ENCODE data around the gene TYW1.
"Not testable (repeated sequence)": the region's sequence is repeated elsewhere in the genome, so short reads cannot be mapped to it uniquely, and the experiment has no call there.

DNA sequence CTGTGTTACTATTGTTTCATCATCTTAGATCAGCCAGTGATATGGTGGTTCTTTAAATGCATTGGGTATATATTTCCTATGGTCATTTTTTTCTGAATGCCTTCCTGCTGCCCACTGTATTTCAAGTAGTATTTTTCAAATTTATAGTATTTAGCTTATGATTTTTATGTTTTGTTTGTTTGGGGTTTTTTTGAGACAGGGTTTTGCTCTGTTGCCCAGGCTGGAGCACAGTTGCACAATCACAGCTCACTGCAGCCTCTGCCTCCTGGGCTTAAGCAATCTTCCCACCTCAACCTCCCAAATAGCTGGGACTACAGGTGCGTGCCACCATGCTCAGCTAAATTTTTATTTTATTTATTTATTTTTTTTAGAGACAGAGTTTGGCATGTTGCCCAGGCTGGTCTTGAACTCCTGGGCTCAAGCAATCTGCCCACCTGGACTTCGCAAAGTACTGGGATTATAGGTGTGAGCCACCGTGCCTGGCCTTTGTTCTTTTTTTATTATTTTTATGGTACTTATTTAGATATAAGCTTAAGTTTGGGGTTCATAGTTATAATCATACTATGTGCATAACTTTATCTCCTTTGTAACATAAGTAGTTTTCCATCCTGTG lies 149.1 kb downstream of the TYW1 start:
- not testable (repeated sequence) for TF ChIP-seq NFIC (IDR thresholded peaks at IDR 0.05); RAD21 (IDR thresholded peaks at IDR 0.05; ENCODE audit: low read depth); CREB1 (IDR thresholded peaks at IDR 0.05; ENCODE audit: low read depth); EP300 (IDR thresholded peaks at IDR 0.05; ENCODE audit: borderline replicate concordance); YY1 (IDR thresholded peaks at IDR 0.05; ENCODE audit: low read depth); TAF1 (IDR thresholded peaks at IDR 0.05; ENCODE audit: low read depth); EGR1 (IDR thresholded peaks at IDR 0.05)
- TF ChIP-seq, protein P1, sequence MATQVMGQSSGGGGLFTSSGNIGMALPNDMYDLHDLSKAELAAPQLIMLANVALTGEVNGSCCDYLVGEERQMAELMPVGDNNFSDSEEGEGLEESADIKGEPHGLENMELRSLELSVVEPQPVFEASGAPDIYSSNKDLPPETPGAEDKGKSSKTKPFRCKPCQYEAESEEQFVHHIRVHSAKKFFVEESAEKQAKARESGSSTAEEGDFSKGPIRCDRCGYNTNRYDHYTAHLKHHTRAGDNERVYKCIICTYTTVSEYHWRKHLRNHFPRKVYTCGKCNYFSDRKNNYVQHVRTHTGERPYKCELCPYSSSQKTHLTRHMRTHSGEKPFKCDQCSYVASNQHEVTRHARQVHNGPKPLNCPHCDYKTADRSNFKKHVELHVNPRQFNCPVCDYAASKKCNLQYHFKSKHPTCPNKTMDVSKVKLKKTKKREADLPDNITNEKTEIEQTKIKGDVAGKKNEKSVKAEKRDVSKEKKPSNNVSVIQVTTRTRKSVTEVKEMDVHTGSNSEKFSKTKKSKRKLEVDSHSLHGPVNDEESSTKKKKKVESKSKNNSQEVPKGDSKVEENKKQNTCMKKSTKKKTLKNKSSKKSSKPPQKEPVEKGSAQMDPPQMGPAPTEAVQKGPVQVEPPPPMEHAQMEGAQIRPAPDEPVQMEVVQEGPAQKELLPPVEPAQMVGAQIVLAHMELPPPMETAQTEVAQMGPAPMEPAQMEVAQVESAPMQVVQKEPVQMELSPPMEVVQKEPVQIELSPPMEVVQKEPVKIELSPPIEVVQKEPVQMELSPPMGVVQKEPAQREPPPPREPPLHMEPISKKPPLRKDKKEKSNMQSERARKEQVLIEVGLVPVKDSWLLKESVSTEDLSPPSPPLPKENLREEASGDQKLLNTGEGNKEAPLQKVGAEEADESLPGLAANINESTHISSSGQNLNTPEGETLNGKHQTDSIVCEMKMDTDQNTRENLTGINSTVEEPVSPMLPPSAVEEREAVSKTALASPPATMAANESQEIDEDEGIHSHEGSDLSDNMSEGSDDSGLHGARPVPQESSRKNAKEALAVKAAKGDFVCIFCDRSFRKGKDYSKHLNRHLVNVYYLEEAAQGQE (IDR thresholded peaks at IDR 0.05; ENCODE audit: low read depth): not testable (repeated sequence)
- peak; percentile 27; the same call in 1 of the 2 replicates for TF ChIP-seq CEBPB (IDR thresholded peaks at IDR 0.05)
- TF ChIP-seq, protein P2, sequence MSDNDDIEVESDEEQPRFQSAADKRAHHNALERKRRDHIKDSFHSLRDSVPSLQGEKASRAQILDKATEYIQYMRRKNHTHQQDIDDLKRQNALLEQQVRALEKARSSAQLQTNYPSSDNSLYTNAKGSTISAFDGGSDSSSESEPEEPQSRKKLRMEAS (IDR thresholded peaks at IDR 0.05): not testable (repeated sequence)
